GM19240 (cell line): ENCODE measurements around the gene LRRC4.

Experiments used
- DNase-seq: peaks from one replicate; pipeline ENCODE4 v3.0.0; 2011; ENCODE audit warnings: low spot score; ENCODE audit not compliant: insufficient read length

The LRRC4 gene

DNA sequence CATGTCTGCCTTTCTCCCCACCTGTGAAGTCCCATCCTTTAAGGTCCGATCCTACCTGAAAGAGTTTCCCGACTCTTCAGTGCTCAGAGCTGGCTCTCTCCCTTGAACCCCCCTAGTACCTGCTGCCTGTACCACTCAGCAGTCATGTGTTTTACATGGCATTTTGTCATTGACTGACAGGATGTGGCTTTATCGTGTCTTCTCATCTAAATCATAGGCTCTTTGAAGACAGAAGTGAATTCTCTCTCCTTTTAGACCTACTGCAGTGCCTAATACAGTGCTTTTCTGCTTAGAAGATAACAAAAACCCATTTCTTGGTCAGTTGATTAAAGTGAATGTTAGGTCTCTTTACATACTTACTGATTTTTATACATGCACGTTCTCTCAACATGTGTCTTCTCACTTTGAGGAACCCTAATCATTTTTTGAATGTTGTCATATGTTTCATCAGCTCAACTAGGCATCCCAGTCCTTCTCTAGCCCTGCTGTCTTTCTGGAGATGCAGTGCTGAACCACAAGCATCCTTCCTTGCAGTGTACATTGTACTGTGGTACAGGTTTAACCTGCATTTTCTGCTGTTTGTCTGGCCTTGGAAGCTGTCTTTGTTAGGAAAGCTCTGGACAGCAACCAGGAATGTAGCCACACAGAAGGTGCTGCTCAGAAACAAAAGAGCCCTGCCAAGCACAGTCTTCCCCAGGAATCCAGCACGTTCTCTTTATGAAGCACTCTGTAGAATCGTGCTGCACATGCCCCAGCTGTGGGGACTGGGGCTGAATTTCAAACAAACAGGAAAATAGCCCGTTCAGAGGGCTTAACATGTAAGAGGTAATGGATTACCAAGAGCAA lies 28.1 kb upstream of the LRRC4 start:
- no peak for DNase-seq

DNA sequence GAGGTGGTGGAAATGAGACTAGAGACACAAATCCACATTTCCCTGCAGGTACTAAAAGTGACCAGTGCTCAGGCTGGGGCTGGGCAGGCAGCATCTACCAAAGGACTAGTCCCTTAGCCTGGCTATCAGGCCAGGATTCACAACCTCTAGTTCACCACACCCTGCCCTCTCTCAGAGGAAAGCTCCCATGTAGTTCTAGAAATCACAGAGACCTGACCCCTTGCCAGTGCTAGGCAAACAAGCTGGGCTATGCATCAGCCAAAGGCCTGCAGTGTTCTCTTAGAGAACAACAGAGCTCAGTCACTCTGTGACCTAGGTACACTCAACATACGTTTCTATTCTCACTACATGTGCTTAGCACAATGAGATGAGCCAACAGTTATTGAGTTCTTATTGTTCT lies 26.7 kb upstream of the LRRC4 start:
- no peak for DNase-seq

DNA sequence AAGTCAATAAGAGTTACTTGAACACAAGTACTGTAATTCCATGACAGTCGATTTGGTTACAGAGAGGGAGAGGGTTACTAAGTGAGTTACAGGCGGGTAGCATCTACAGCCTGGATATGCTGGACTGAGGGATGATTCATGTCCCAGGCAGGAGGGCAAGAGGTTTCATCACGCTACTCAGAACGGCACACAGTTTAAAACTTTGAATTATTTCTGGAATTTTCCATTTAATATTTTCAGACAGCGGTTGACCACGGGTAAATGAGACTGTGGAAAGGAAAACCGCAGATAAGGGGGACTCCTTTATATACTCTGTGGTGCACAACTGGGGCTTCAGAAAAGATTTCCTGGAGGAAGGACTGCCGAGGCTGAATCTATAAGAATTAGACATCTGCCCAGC lies 25.7 kb upstream of the LRRC4 start:
- DNase-seq = no peak

DNA sequence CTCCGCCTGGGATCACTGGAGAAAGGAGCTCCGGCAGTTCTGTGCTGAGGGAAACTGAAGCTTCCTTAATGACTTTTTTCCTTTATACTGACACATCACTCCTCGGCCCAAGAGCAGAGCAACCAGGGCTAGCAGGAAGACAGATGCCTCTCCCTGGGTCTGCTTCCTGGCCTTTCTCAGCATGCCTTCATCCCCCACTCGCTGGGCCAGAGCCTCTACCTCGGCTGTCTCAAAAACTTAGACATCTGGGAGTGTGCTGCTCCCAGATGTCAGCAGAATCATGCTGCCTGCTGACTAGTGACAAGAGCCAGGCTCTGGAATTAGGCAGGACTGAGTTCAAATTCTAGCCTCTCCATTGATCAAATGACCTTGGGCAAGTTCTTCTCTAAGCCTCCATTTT lies 24.4 kb upstream of the LRRC4 start:
- no peak for DNase-seq

DNA sequence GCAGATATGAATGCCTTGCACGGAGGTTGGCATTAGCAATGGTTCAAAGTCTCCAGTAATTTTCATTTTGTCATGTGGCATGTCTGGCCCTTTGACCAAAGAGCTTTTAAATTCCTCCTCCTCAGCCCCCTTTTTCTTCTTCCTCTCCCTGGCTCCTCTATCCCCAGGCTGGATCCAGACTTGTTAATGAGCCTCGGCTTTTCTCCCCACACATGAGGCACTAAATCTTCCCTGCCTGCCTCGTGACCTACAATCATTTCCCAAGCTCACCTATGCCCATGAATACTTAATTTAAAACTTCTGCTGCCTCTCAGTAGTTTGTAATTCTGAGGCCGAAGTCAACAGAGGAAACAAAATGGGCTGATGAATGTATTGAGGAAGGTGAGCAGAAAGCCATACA lies 23.3 kb upstream of the LRRC4 start:
- no peak for DNase-seq

DNA sequence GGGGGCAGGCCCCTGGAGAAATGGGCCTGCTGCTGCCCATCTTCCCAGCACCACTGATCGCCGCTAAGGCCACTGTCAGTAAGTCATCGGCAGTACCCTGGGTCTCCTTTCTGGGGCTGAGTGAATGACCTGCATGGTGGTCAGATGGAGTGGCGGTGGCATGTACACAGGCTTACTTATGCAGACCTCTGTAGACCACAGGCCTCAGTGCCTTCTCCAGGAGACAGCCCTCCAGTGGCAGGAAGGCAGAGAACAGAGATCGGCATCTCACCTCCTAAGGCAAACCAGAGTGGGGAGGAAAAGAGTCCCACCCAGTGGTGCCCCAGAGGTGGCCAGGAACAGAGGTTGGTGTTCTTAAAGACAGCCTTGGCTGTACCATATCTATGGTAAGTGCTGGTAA lies 22.8 kb upstream of the LRRC4 start:
- no peak for DNase-seq

DNA sequence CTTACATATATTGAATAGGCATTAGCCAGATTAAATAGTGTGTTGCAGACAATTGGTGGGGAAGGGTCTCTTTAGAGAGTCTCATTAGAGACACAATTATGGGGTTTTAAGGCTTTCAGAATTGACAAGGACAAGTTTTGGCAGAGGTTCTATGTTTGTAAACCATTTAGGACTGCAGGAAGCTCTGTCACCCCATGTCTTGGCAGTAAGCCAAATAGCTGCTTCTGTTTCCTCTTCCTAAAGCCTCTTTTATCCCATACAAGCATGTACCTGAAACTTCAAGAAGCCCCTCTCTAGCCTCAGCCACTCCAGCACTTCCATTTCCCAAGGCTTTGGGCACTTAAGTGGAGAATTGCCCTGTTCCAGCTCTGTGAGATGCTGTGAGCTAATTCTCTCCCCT lies 21.8 kb upstream of the LRRC4 start:
- no peak for DNase-seq

DNA sequence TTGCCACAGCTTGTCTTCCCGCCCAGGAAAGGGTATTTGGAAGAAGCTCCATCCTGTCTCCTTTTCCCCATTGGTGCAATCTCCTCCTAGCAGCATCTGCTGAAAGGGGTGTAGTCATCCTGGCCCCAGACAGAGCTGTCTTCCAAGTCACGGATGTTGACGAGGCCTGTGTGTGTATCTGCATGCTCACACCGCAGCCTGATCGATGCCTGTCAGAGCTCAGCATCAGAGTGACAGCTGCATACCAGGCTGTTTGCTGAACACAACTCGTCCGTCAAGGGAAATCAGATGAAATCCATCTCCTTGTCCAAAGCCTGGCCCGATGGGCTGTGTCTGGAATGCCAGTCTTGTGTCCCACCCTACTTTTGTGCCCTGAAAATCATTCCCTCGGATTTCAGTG lies 21.2 kb upstream of the LRRC4 start:
- no peak for DNase-seq

DNA sequence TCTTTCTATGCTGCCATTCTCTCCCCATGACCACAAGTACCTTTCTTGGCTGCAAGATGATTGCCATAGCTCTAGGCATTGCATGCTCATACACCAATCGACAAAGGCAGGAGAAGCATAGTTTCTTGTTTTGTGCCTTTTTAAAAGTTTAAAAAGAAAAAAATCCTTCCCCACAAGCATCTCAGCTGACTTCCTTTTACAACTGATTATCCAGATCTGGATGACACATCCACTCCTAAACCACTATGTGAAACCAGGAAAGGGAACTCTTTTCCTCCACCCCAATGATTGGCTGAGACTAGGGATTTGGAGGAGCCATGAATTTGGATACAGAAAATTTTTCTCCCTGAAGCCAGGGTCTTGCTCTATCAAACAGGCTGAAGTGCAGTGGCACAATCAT lies 14.5 kb upstream of the LRRC4 start:
- DNase-seq = no peak

DNA sequence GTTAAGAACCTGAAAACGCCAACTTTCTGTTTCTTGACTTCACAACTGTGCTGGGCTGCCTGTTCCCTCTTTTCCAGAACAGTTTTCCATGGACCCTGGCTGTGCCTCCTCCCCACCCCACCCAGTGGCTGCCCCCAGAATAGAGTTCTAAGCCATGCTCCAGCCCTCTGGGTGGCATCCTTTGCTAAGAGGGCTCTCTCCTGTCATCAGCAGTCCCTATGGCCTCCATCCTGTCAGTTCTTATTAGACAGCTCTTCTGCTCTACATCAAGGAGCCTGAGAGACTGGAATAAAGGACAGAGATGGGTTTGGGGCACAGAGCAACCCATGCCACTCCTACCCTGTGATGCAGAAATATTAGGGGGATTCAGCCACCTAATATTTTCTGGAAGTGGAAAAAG lies 13.9 kb upstream of the LRRC4 start:
- DNase-seq = no peak

DNA sequence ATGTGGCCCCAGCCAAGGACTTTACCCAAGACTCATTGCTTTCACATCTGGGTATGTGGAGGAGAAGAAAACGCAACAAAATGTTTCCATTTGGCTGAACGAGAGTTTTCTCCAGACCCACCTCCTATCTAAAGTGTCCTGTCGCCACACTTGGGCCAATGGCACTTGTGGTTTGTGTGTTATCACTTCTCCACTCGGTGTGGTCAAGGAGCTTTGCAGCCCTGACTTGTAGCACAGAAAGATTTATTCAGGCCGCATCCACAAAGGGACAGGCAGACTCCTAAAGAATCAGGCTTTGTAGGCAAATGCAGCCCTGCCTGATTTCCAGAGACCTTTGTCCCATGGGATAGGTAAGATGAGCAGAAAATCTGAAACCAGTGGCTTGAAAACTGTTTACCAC lies 12.8 kb upstream of the LRRC4 start:
- DNase-seq = no peak

DNA sequence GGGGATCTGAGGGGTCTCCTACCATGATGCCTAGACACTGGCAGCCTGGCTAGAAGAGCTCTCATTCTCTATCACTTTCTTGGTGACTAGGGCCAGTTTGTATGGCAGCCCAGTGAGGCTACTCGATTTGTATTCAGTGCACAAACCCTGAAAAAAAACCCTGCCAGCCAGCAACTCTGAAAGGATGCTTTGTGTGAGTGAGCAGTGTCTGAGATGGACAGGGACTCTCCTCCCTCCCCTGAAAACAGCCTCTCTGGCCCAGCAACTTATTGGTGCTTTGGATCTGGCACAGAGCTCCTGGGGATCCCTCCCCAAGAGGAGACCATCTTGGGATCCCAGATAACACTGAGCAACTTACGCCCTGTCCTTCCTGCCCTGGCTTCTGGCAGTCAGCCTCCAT lies 10.8 kb upstream of the LRRC4 start:
- no peak for DNase-seq

DNA sequence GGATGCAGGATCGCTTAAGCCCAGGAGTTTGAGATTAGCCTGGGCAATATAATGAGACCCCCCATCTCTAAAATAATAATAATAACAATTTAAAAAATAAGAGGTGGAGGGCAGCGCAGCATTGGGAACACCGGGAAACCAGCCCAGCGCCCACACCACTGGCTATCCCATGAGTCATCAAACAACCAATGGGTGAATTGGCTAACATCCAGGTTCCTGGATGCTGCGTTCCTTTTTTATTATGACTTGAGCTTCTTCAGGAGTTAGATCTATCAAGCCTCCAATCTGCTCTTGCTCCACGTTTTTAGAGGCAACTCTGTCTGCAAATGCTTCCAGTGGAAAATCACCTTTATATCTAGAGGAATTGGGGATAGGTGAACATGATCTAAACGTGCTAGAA lies 10.0 kb upstream of the LRRC4 start:
- DNase-seq = no peak

DNA sequence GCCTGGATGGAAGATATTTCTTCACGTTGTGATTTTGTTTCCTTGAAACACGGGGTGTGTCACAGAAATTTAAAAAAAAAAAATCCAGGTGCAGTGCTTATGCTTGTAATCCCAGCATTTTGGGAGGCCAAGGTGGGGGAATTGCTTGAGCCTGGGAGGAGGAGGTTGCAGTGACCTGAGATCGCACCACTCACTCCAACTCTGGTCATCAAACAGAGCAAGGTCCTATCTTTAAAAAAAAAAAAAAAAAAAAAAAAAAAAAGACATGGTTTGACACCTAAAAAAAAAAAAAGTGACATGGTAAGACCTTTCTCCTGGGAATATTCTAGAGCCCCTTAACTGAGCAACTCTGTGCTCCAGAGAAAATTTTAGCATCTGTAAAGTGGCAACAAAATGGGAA lies 9.0 kb upstream of the LRRC4 start:
- no peak for DNase-seq

DNA sequence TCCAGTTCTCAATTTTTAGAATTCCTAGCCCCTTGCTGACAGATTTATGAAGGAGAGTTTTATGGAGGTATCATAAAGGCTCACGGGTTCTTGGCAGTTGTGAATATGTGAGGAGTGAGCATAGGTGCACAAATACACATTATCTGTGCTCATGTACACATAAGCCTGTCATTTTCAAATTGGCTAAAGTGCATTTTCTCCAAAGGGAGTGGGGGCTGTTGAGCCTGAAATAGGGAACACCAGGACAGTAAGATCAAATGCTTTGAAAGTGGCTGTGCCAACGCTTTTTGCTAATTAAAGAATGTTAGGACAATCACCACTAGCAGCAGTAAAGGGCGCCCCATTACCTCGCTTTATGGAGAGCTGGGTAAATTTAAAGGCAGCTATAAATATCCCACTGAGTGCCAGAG lies 8.3 kb upstream of the LRRC4 start:
- no peak for DNase-seq

DNA sequence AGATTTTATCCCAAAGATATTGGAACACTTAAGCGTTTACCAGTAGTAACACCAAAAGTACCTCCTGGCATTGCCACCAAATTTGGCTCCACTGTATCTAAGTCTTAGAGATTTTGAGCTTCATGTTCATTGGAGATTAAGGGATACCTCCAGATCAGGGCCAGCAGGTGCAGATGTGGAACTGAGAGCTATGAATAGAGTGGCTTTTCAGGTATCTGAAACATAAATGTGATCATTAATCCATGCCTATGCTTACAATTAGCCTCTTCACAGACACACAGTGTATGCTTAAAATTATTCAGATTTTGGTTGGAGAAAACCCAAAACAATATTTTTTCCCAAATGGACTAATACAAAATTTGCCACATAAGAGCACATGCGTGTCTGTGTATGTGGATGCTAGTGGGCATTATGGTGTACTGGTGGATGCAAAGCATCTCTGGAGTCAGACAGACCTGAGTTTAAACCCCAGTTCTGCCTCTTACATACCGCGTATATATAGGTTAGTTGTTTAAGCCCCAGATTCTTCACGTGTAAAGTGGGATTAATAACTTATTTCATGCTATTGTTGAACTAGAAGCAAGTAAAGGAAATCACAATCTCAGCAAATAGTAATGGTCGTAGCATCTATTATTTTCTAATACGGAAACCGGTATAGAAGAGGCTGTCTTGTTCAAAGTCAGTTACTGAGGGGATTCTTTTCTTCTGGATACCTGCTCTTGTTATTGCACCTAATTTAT lies 6.8 kb upstream of the LRRC4 start:
- DNase-seq = no peak

DNA sequence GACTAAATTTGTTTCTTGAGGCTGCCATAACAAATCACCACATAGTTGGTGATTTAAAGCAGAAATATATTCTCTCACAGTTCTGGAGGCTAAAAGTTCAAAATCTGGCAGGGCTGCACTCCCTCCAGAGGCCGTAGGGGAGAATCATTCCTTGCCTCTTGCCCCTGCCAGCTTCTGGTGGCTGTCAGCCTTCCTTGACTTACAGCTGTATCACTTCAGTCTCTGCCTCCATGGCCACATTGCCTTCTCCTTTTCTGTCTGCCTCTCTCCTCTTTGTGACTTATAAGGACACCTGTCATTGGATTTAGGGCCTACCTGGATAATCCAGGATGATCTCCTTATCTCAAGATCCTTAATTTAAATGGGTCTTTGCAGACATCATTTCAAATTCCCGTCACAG lies 5.8 kb upstream of the LRRC4 start:
- no peak for DNase-seq

DNA sequence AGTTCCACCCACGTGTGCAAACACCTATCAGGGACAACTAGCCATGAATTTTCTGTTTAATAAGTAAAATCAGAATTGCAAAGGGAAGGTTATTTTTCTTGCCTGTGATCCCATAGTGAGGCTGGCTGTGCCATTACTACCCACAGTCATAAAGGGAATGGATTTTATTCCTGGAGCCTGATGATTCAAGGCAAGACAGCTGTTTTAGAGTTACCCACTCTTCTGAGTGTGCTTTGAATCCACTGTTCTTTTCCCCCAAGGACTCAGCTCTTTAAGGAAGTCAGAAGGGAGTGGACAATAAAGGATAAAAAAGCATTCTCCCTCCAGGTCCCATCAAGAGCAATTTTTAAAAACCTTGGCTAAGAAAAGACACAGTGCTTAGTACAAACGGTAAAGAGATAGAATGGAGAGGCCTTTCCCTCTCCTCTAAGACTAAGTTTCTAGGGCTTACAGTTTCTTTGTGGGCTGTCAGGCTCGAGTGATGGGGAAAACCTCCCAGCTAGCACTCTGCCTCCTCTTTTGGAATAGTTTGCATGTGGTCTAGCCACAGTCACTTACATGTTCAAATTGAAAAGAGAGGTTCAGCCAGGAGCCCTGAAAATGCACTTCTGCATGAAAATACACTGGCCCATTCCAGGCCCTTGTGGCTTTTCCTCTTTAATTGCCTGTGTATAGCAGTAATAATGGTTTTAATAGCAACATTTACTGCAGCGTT lies 5.1 kb upstream of the LRRC4 start:
- DNase-seq = no peak

DNA sequence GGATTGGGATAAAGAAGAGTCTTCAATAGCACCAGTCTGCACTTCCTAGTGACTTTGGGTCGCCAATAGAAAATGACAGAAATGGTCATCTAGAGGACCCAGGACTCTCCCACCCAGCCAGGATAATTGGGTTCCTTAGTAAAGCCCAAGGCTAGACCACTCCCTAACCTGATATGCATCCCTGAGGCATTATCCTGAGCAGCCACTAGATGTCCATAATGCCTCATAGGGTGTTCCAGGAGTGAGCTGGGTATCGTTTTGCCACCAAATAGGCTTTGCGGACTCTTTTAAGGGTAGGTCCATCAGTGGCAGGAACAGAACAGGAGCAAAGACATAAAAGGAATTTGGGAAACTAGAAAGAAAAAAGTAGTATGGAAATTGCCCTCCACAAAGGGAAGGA lies 4.5 kb upstream of the LRRC4 start:
- no peak for DNase-seq

DNA sequence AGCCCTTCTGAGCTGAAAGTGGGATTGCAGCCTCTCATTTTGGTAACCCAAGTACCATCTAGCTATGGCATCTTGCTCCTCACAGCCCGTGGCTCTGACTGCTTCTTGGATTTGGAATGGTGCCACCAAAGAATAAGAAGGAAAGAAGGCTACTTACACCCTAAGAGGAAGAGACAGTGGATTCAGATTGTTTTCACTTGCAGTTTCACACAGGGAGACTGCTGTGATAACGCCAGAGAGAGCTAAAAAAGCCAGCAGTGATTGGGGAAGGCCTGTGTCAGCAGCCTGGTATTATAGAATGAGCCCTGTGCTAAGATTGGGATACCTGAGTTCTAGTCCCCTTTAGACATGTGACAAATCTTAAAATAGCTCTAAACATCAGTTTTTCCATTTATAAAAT lies 3.6 kb upstream of the LRRC4 start:
- no peak for DNase-seq

DNA sequence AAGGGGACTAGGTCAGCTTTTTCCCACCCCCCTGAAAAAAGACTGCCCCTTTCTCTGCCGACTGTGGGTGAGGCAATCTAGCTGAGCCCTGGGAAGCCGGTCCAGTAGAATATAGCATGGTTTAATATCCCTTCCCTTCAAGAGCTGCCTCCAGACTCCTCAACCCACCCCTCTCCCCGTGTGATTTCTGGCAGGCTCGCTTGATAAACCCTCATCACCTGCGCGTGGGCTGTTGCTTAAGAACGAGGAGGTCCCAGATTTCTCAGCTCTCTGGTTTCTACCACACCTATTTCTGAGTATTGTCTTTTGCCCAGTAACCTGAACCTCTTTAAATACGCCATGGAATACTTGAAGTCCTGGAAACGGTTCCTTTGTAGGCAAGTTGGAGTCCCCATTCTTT lies 2.0 kb upstream of the LRRC4 start:
- no peak for DNase-seq

DNA sequence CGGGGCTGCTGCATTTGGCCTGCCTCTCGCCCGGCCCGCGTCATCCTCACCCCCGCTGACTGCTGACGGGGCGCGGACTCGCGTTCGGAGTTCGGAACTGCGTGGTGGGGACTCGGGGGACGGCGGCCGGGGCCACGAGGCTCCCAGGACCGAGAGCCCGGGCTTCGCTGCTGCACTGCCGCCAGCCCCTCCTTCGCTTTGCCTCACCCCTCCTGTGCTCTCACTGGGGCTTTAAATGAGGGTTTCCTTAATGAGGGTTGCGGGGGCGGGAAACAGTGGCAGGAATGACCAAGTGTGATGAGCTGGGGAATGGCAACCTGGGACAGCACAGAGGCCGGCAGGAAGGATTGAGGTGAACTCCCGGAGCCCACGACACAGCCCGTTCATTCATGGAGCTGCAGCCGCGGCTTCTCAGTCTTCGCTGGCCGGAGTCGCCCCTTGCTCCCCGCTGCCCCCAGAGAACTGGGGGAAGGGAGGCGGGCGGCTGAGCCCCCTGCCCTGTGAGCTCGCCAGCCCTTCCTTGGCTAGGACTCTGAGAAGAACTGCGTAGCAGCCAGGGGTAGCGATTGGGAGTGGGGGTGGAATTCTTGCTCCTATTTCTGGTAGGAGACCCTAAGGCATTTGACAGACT lies 1.5 kb upstream of the LRRC4 start:
- no peak for DNase-seq
